GM18502 (cell line): Measurements from ENCODE around the gene CACNA1D.

ENCODE experiments used
- ATAC-seq: cut with Tn5 transposase; IDR thresholded peaks from one replicate; pipeline ENCODE4 v1.9.1; 2021; ENCODE audit warnings: mild to moderate bottlenecking; ENCODE audit not compliant: unreplicated experiment, poor library complexity

CACNA1D gene

DNA sequence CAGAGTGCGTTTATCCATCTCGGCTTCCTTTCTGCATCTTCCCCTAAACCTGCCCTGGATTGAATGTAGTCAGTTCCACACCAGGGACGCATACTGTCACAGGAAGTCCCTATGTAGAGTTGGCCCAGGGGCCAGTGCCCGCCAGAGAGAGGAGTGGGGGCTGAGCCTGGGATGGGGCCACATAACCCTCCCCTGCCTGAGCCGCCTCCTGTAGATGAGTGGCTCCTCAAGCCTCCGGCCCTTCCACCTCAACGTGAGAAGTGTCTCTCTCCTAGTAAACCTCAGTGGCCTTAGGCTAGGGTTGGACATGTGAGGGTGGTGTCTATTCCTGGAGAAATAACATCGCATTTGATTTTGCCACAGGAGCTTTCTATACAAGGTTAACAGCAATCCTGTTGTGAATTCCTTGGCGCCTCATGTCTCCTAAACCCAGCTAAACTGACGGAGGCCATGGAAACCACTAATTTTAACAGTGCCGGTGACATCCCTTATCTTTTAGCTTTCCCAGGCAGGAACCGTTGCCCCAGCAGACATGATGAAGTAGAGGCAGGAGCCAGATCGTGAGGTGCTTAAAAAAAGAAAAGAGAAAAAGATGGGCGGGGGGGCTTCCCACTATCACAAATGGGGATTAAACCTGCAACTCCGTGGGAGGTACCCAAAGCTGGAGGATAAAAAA lies 180.7 kb downstream of the CACNA1D start:
- ATAC-seq: no peak

DNA sequence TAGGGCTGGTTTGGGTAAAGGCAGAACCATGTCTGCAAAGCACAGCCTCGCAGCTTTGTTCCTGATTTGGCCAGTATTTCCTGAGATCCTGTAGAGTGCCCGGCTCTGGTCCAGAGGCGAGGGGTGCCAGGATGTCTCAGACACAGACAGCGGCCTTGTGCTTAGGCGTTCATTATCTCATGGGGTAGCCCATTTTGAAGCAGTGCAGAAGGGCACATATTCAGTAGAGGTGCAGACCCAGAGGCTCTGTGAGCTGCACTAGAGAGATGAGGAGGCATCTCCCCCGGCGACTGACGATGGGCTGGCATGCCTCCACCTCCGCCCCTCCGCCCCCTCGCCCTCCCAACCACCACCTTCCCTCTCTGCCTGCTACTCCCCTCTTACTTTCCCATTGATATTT lies 181.5 kb downstream of the CACNA1D start:
- no peak for ATAC-seq

DNA sequence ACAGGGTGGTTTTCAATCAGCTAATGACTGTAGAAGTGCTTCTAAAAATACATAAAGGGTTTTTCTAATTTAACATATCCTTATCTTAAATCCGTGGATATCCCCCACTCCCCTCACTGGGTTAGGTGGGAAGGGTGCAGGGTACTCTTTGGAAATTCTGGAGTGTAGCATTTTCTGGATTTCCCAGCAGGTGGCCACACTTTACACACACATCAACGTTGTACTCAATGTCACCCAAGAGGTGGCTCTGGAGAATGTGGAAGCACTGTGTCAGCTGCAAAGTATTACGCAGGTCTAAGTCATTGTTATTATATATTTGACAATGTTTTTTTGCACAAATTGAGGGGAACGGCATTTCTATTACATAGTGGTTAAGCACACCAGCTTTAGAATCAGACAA lies 183.0 kb downstream of the CACNA1D start:
- ATAC-seq: no peak

DNA sequence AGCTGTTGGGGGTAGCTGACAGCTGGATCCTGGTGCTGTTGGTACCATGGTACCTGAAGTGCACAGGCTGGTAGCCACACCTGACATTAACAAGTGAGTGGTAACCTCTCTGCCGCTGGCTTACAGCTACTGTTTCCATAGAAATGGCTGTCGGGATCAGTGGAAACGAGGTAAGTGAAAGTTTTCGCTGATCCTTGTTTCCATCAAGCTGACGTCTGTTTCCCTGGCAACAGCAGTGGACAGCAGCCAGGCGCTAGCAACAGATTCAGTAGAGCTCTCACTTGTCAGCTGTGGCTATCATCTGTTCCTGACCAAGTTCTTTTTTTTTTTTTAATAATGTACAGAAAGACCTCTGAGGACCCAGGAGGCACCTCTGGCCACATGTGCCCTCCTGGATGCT lies 185.6 kb downstream of the CACNA1D start:
- no peak for ATAC-seq

DNA sequence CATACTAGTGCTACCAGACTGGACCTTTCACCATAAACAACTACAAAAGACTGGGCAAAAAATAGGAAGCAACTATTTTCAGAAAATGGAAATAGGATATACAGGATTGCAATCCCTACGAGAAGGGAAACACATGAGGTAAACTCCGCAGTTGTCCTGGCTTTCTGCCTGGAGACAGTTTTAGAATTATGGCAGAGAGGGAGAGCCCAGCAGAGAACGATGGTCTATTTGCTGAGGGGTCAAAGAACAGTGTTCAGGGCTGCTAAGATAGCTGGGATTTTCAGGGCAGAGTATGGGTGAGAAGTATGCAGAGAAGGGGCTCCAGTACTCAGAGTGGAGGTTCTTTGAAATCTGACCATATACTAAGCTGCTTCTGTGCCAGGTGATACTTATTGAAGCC lies 188.4 kb downstream of the CACNA1D start:
- ATAC-seq: no peak

DNA sequence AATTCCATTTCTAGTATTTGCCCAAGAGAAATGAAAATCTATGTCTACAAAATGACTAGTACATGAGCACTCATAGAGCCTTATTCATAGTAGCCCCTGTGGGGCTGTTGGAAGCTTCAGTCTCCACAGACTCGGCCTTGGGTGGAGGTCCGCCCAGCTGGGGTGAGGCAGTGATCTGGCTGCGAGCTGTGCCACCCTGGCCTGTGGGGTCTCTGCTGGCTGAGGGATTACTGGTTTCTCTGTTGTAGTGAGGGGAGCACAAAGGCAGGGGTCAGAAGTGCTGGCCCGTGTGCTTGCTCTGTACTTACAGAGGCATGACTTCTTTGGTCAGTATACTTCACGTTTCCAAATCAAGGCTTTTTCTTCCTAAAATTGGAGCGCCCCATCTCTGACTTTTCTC lies 193.7 kb downstream of the CACNA1D start:
- ATAC-seq: no peak

DNA sequence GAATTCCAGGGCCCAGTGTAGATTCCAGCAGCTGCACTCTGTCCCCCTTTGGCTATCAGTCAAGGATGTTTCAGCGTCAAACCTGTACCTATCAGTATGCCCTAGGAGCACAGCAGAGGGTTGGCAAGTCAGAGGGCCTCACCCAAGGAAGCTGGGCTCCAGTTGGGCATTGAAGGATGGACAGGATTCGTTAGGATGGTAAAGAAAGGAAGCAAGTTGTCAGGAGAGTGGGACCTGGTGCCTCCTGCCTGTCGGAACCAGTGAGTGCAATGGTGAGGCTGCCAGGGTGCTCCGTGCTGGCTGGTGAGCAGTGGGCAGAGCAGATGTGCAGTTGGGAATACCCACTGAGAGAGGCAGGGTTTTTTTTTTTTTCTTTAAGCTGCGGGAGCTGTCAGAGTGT lies 194.6 kb downstream of the CACNA1D start:
- no peak for ATAC-seq

DNA sequence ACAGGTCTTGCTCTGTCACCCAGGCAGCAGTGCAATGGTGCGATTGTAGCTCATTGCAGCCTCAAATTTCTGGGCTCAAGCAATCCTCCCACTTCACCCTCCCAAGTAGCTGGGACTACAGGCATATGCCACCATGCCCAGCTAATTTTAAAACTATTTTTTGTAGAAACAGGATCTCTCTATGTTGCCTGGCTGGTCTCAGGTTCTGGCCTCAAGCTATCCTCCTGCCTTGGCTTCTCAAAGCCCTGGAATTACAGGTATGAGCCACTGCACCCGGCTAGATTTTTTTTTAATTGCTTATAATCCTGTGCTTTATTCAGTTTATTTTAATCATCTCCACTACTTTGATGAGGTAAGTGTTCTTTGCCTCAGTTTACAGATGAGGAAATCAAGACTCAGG lies 195.3 kb downstream of the CACNA1D start:
- no peak for ATAC-seq

DNA sequence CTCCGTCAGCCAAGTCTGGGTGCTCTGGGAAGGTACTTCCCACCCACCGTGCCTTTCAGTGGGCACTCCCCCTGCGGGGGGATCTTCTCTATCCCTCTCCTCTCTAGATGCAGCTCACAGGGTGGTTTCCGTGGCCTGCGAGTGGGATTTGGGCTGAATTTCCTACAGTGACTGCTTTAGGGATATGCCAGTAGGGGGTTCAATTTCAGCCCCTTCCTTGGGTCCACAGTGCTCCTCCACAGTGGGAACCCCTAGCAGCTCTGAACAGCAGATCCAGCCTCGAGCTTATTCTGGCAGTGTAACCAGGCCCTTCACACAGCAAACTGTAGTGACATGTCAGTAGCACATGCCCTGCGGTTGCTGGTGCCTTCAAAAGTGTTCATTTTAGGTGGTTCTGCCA lies 196.1 kb downstream of the CACNA1D start:
- no peak for ATAC-seq

DNA sequence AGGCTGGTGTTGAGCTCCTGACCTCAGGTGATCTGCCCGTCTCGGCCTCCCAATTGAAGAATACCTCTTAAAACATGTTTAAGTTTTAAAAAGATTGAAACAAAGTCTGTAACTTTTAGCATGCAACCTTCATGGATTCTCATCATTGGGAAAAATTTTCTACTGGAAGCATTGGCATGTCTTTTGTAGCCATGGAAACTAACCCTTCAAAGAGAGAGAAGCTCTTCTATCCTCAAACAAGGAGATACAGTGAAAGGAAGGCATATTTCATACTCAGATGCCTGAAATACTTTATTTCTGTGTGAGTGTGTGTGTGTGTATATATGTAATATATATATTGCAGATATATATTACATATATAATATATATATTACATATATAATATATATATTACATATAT lies 196.9 kb downstream of the CACNA1D start:
- no peak for ATAC-seq

DNA sequence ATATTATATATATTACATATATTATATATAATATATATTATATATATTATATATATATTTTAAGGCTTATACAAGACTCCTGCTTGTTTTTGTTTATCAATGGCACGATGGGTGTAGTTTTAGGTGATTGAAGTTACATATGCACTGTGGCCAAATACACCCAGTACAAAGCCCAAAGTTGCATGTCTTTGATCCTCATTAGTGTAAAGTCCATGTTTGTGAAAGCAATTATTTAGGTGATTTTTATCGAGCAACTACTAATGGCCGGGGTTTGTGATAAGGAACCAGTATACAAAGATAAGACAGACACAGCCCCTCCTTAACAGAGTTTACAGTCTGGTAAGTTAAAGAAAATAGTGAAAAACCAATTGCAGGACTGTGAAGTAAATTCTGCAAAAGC lies 197.5 kb downstream of the CACNA1D start:
- no peak for ATAC-seq

DNA sequence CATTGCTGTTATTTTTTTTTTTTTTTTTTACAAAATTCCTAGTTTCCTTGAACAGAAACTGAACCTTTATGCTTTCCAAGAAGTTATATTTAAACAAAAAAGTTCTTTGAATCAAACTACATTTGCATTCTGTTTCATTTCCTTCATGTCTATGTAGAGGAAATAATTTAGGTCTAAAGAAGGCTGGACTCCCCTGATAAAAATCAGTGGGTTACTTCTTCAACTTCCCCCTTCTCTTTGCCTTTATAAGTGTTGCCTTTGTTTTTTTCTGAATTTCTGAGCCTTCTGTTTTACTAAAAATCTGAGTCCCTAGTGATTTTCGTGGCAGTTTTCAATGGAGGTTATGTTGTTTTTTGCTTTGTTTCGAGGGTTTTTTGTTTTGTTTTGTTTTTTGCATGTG lies 199.0 kb downstream of the CACNA1D start:
- no peak for ATAC-seq

DNA sequence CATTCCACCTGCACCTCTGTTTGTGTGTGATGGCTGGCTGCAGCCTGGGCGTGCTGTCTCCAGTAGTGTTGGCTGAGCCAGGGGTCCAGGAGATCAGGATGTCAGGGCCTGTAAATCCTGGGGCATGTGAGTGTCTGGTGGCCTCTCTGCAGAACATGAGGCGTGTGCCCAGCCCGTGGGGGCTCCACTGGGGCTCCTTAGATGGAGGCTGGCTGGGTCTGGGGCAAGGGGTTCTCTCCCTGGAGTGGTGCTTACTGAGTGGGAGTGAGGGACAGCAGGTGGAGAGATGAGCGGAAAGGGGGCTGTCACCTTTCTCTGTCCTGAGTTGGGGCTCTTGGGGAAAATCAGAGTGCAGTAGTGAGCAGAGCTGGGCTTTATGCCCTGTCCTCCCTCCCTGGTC lies 199.6 kb downstream of the CACNA1D start:
- no peak for ATAC-seq

DNA sequence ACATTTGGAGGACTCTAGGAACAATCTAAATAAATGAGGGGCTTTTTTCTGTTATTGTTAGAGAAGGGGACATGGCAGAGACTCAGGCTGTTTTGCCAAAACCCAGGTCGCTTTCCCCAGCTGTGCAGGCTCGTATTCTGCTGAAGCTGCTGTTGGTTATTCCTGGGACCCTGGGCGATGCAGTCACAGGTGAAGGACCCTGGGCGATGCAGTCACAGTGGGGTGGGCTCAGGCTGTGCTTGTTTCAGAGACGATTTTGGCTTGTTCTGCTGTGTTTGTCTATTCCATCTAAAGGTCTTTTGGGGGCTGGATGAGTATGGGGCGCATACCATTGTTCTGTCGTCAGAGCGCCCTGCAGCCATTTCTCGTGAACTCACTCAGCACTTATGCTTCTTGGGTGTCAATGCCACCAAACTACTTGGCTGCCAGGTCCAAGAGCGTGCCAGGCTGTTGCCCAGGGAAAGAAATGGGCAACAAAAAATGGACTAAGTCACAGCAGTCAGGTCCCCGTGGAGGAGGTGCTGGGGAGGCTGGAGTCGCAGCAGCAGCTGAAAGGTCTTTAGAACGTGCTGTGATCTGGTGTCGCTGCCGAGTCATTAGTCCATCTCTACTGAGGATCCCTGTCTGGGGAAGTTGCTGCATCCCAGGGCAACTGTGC lies 200.4 kb downstream of the CACNA1D start:
- ATAC-seq: no peak

DNA sequence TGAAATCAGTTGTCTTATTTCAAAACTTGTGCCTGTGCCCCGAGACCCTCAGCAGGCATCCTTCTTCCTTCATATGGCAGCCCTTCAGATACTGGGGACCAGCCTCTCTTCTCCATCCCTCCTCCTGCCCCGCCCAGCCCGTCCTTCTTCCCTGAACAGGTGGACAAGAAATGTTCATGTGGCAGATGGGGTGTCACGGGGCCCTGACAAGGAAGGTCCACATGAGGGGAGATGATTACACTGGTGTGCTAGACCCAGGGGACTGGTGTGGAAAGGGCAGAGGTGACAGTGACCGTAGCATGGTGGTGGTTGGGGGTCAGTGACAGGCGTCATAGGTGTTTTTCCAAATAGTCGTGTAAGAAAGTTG lies 200.9 kb downstream of the CACNA1D start:
- no peak for ATAC-seq

DNA sequence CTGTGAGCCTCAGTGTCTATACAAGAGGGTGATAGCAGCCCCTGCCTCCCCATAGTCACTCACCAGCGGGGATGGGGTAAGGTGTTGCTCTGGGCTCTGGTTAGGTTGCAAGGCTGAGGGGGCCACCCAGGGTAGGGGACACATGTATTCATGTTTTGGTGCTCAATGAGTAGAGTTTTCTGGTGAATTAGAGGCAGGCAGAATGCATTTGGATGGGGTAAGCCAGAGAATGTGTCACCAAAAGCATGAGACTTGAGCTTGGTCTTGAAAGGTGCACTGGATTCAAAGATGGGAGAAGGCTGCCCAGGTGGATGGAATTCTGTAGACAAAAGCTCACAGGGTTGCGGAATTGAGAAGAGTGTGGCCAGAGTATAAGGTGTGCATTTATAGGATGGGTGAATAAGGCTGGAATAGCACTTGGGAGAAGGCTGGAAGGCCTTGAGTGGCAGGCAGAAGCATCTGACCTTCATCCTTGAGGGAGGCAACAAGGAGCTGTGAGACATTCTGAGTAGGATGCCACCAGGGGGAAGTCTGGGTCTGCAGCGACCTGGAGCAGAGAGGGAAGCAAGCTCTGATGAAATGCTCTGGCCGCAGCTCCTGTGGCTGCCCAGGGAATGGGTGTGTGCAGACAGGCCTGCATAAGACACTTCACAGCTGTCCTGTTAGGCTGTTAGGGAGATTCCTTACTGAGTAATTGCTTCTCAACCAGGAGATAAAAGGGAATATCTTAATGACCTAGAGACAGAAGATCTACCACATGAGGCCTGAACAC lies 202.2 kb downstream of the CACNA1D start:
- no peak for ATAC-seq

DNA sequence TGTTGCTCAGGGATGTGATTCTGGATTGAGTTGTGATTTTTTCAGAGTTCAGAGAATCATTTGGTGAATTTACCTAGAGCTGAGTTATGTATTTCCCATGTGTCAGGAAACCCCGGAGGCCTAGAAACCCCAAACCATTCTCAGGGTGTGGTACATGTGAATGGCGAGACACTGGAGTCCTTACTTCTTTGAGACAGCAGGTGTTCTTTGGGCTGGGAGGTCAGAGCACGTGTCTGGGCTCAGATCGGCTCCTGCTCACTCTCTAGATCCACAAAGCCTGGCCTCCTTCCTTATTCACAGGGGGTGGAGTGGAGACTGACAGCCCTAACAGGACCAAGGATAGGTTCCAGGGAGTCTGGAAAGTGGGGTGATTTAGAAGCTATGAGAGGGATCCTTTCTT lies 206.0 kb downstream of the CACNA1D start:
- no peak for ATAC-seq

DNA sequence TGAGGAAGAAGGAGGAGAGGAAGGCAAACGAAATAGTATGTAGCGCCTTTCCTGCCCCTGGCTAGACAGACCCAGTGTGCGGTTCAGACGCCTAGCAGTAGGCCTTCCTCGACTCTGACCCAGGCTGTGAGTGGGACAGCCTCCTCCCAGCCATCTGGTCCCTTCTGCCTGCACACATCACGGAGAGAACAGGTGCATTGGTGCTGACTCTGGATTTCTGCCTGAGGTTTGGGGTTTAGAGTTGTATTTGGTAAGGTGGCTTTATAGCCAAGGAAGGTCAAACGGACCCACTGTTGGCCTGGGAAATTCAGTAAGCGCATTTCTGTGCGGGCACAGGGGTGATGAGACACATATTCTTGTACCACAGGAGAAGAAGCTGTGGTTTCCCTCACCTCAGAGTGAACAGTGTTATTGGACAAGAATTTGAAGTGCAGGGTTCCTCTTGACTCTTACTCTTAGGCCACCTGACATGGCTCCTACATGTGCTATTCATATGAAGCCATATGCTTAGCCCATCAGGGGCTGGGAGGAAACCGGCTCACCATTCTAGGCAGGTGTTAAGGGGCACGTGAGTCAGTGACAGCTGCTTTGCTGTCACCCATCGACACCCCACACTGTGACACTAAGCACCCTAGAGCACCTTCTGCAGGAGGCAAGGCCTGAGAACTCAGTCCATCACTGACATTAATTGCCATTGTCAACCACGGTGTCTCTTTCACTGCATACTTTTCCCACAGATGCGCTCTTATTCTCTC lies 208.5 kb downstream of the CACNA1D start:
- ATAC-seq: no peak

DNA sequence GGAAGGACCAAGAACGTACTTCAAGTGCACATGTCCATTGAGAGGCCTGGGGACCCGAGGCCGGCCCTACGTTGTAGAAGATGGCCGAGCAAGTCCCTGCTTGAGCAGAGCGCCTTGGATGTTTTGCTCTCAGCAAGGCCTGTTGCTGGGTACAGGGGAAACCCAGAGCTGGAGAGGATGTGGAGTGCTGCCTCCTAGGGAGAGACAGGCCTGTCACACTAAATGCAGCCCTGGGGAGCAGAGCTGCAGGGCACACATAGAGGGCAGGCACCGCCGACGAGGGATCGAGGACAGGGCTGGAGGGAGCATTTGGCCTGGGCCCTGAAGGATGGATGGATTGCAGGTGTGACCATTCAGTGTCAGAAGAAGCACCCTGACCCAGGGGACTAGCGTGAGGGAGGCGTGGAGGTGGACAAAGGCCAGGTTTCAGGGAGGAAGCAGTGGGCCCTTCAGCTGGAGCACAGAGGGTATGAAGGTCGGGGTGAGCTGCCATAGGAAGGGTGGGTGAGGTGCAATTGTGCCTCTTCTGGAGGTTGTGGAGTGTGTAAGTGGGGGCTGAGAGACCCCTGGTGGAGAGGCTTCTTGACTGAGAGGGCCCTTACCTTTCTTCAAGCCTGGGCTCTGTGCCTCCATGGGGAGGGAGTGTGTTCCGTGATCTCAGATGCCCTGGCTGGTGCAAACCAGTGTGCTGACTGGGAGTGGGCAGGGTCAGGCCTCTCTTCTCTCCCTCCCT lies 209.4 kb downstream of the CACNA1D start:
- ATAC-seq: no peak

DNA sequence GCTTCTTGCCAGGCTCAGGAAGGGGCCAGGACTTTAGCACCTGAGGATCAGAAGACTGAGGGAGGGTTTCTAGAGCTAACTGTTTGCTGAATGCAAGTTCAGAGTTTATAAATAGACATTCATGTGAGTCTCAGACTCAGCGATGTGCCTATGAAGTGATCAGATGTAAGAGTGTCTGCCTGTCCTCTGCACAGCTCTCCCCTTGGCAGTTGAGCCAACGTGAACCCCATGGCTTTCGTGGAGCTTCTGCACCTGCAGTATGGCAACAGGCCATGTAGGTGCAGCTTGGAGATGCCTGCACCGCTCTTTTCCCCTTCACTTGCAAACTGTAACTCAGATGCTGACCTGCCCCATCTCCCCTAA lies 209.9 kb downstream of the CACNA1D start:
- no peak for ATAC-seq
